ENCODE measurements around the gene RCOR1.

Gene RCOR1

GRCh38 chr14:102586420-102587104 lies 5.9 kb upstream of the RCOR1 start:
- no peak for TF ChIP-seq CTCF (conservative IDR thresholded peaks at IDR 0.05; ENCODE audit: low read depth)
- CTCF ChIA-PET, result no interaction called here

GRCh38 chr14:102588821-102589220 lies 3.6 kb upstream of the RCOR1 start:
- peak overlapping the region; percentile 98 for H3K27ac ChIP-seq
- no peak for TF ChIP-seq CTCF (conservative IDR thresholded peaks at IDR 0.05; ENCODE audit: low read depth)
- DNase-seq (ENCODE audit: low spot score), result no peak
- ChIA-PET CTCF (no interaction called here), POLR2A (ENCODE audit: low non-redundant PET) (interaction anchor here (0.5 kb wide), 1 partner anchor 26 kb away, joined by 3 read pairs; no protein-coding TSS in a partner anchor)

More at GRCh38 chr14:102586420-102587104, 5.9 kb upstream of the RCOR1 start:
- 0 out of 2 replicates have a peak overlapping the region, but pooled peaks have one; percentile 82 for H3K27ac ChIP-seq
- POLR2A ChIA-PET (ENCODE audit: low non-redundant PET), result no interaction called here
- DNase-seq (ENCODE audit: low spot score), result no peak

DNA sequence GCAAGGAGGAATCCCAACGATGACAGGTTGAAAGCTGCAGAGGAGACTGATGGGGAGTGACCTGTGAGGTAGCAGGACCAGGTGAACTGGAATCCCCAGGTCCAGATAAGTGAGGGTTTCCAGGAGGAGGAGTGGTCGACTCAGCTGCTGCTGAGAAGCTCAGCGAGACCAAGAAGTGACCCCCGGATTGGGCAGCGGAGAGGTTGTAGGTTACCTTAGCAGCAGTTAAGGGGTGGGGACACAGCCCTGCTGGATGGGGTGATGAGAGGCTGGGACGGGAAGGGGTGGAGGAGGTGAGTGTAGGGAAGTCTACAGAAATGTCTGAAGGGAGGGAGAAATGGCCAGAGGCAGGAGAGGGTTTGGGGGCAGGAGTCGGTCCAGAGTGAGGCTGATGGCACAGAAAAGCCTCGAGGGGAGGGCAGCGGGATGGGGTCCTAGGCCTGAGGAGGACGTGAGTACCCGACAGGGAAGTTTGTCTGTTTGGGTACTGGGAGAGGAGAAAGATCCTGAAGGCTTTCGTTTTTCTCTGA lies 2.6 kb upstream of the RCOR1 start:
- TF ChIP-seq CTCF (conservative IDR thresholded peaks at IDR 0.05; ENCODE audit: low read depth), result no peak
- DNase-seq (ENCODE audit: low spot score), result no peak
- ChIA-PET CTCF (interaction anchor here (0.6 kb wide), 2 partner anchors 45 to 325 kb away, joined by 3 read pairs; no protein-coding TSS in a partner anchor), POLR2A (ENCODE audit: low non-redundant PET) (no interaction called here)
- peak overlapping the region; percentile 98 for H3K27ac ChIP-seq

DNA sequence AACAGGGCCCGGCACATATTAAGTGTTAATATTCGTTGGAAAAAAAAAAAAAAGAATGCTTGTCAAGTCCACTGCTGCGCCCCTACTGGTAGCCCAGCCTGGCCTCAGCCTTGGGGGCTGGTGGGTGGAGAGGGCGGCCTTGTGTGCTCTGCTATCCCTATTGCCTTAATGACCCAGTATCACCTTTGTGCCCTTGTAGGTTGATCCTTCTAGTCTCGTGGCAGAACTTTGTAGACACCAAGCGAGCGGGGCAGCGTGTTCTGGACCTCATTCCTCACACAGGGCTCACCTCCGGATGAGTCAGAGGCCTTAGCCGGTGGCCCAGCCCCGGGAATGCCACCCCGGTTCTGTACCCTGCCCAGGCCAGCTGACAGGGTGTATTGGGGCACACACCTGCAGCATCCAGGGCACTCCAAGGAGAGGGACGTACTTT lies 1.8 kb upstream of the RCOR1 start:
- ChIA-PET POLR2A (ENCODE audit: low non-redundant PET) (interaction anchor here (1.4 kb wide), 1 partner anchor 66 kb away, joined by 5 read pairs; no protein-coding TSS in a partner anchor), CTCF (interaction anchor here (0.6 kb wide), 2 partner anchors 23 to 46 kb away, joined by 3 to 4 read pairs; no protein-coding TSS in a partner anchor)
- DNase-seq (ENCODE audit: low spot score), result peak; percentile 69
- peak overlapping the region; percentile 98 for H3K27ac ChIP-seq
- 0 out of 2 replicates have a peak, but pooled peaks have one; percentile 12 for TF ChIP-seq CTCF (conservative IDR thresholded peaks at IDR 0.05; ENCODE audit: low read depth)

- no peak for TF ChIP-seq CTCF (conservative IDR thresholded peaks at IDR 0.05; ENCODE audit: low read depth)
- DNase-seq (ENCODE audit: low spot score), result no peak
- CTCF ChIA-PET, result interaction anchor here (0.6 kb wide), 1 partner anchor 23 kb away, joined by 4 read pairs; no protein-coding TSS in a partner anchor
These were observed 991 bp upstream of the RCOR1 start for GRCh38 chr14:102591372-102591943.

DNA sequence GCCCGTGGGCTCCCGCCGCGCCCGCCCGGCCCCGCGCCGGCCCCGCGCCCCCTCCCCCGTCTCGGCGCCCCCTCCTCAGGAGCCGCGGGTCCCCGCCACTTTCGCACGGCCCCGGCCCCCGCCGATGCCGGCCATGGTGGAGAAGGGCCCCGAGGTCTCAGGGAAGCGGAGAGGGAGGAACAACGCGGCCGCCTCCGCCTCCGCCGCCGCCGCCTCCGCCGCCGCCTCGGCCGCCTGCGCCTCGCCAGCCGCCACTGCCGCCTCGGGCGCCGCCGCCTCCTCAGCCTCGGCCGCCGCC lies 263 bp downstream of the RCOR1 start:
- TF ChIP-seq CTCF (conservative IDR thresholded peaks at IDR 0.05; ENCODE audit: low read depth), result no peak
- H3K27ac ChIP-seq, result peak overlapping the region; percentile 98
- ChIA-PET POLR2A (ENCODE audit: low non-redundant PET) (no interaction called here), CTCF (interaction anchor here (1.1 kb wide), 1 partner anchor 67 kb away, joined by 4 read pairs; no protein-coding TSS in a partner anchor)
- no peak for DNase-seq (ENCODE audit: low spot score)

More at GRCh38 chr14:102591372-102591943, 991 bp upstream of the RCOR1 start:
- POLR2A ChIA-PET (ENCODE audit: low non-redundant PET), result interaction anchor here (1.4 kb wide), 1 partner anchor 67 kb away, joined by 5 read pairs; no protein-coding TSS in a partner anchor
- peak overlapping the region; percentile 98 for H3K27ac ChIP-seq
